Hepatocyte (in vitro differentiated cells): ENCODE results near the gene LY6G6C. TPM values are rescaled to one million over a fixed set of nuclear protein-coding genes. Genes with fewer than 3 reads are reported as not detected.
A peak's percentile ranks its signal among the peaks of the same experiment; 100 is the strongest.

Source experiments
- DNase-seq: peaks from one replicate; pipeline ENCODE4 v3.0.0-alpha.2; 2016; ENCODE audit warnings: low spot score
- H2AFZ ChIP-seq: fragments of 200-600 bp; sonication (generic); 2 replicates; pipeline ENCODE4 v1.6.0; 2016; ENCODE audit warnings: antibody characterized with exemption, mild to moderate bottlenecking
- H3K27ac ChIP-seq: fragments of 200-600 bp; sonication (generic); 2 replicates; pipeline ENCODE4 v1.5.1; 2016; ENCODE audit warnings: mild to moderate bottlenecking
- H3K27me3 ChIP-seq: fragments of 200-600 bp; sonication (generic); 2 replicates; pipeline ENCODE4 v1.6.1; 2016
- H3K36me3 ChIP-seq: fragments of 200-600 bp; sonication (generic); replicated peaks from 2 replicates; pipeline ENCODE4 v1.5.1; 2016; ENCODE audit warnings: low read depth; ENCODE audit not compliant: insufficient read depth
- H3K4me1 ChIP-seq: fragments of 200-600 bp; sonication (generic); 2 replicates; pipeline ENCODE4 v1.5.1; 2016; ENCODE audit warnings: mild to moderate bottlenecking, moderate library complexity; ENCODE audit not compliant: insufficient read depth
- H3K4me2 ChIP-seq: fragments of 200-600 bp; sonication (generic); 2 replicates; pipeline ENCODE4 v1.6.0; 2016
- H3K4me3 ChIP-seq: fragments of 200-600 bp; sonication (generic); 2 replicates; pipeline ENCODE4 v1.5.1; 2016; ENCODE audit warnings: mild to moderate bottlenecking
- H3K79me2 ChIP-seq: fragments of 200-600 bp; sonication (generic); 2 replicates; pipeline ENCODE4 v1.6.0; 2017; ENCODE audit warnings: mild to moderate bottlenecking
- H3K9me2 ChIP-seq: fragments of 200-600 bp; sonication (generic); replicated peaks from 2 replicates; pipeline ENCODE4 v1.6.0; 2017; ENCODE audit warnings: mild to moderate bottlenecking; ENCODE audit not compliant: insufficient read depth
- H3K9me3 ChIP-seq: fragments of 200-600 bp; sonication (generic); 2 replicates; pipeline ENCODE4 v1.5.1; 2016; ENCODE audit warnings: low read depth, mild to moderate bottlenecking
- H4K20me1 ChIP-seq: fragments of 200-600 bp; sonication (generic); 2 replicates; pipeline ENCODE4 v1.6.0; 2016; ENCODE audit warnings: mild to moderate bottlenecking; ENCODE audit not compliant: insufficient read depth, poor library complexity, severe bottlenecking
- CTCF ChIP-seq: fragments of 200-600 bp; sonication (generic); IDR thresholded peaks from 2 replicates; pipeline ENCODE4 v1.5.1; 2016; ENCODE audit warnings: antibody characterized with exemption, mild to moderate bottlenecking; ENCODE audit not compliant: poor library complexity
- EZH2 ChIP-seq: fragments of 200-600 bp; sonication (generic); IDR thresholded peaks from 2 replicates; pipeline ENCODE4 v1.6.1; 2016; ENCODE audit warnings: antibody characterized with exemption, mild to moderate bottlenecking, borderline replicate concordance
- EZH2phosphoT487 ChIP-seq: fragments of 200-600 bp; sonication (generic); IDR thresholded peaks from one replicate; pipeline ENCODE4 v1.6.1; 2018; ENCODE audit warnings: antibody characterized with exemption, mild to moderate bottlenecking, low read depth, moderate library complexity; ENCODE audit not compliant: unreplicated experiment, severe bottlenecking
- WGBS: methylation state at CpG from one replicate; pipeline ENCODE4 v1.1.6; 2016; ENCODE audit warnings: low lambda C conversion rate; ENCODE audit errors: missing lambda C conversion rate; 5-methylcytosine and 5-hydroxymethylcytosine counted together
- polyA plus RNA-seq: library from polyadenylated mRNA; unstranded; fragments of >200 nt; fragmentation: Nextera tagmentation; extraction: Ambion mirVana; gene quantifications from 2 replicates; pipeline ENCODE4 v1.2.1, GENCODE V29; 2016
- total RNA-seq: library from RNA; depleted of rRNA; stranded (reverse); fragments of >200 nt; gene quantifications from 2 replicates; pipeline ENCODE4 v1.2.3, GENCODE V29; 2014

LY6G6C gene
- total and polyA plus RNA-seq, 2 experiments from 2014 or later = 0.30 TPM; not detected in 1

GRCh38 chr6:31762356-31762755 is 40.8 kb upstream of the LY6G6C start, which contains the start of gene SAPCD1:
TSS of gene SAPCD1 (plus strand) at chr6:31762656. CDS start at chr6:31763055, 399 bp downstream.
- 89% methylated on average over 4 of the region's 4 CpGs for WGBS

GRCh38 chr6:31761343-31761742 is 39.8 kb upstream of the LY6G6C start:
- Histone ChIP-seq H3K9me3 (no peaks in the 10 kb centered on the region), H3K9me2 (no peaks in the 10 kb centered on the region), H3K4me2 (no peak overlapping the region), H3K4me3 (no peak overlapping the region), H3K27me3 (no peaks in the 10 kb centered on the region), H3K27ac (no peak overlapping the region), H4K20me1 (no peaks in the 10 kb centered on the region), H2AFZ (no peak overlapping the region), H3K4me1 (peaks cover 8% of the 10 kb centered on the region), H3K36me3 (no peaks in the 10 kb centered on the region), H3K79me2 (no peaks in the 10 kb centered on the region)
- 97% methylated on average over 8 of the region's 8 CpGs for WGBS
- no peak for TF ChIP-seq EZH2
- no peak for TF ChIP-seq CTCF
- no peak for TF ChIP-seq EZH2phosphoT487
- DNase-seq = no peak

More at GRCh38 chr6:31762356-31762755, 40.8 kb upstream of the LY6G6C start, which contains the start of gene SAPCD1:
- H3K4me2 ChIP-seq = no peak within 1 kb of the TSS
- H3K27ac ChIP-seq = no peak within 1 kb of the TSS
- H3K9me2 ChIP-seq = no peaks in the 10 kb centered on the region
- no peak for DNase-seq
- no peaks in the 10 kb centered on the region for H4K20me1 ChIP-seq
- H3K4me3 ChIP-seq = no peak within 1 kb of the TSS
- H3K4me1 ChIP-seq = peaks cover 8% of the 10 kb centered on the region
- H3K79me2 ChIP-seq = no peaks in the 10 kb centered on the region
- no peaks in the 10 kb centered on the region for H3K36me3 ChIP-seq
- H3K27me3 ChIP-seq = no peaks in the 10 kb centered on the region
- H3K9me3 ChIP-seq = no peaks in the 10 kb centered on the region
- no peak for TF ChIP-seq CTCF
- no peak for TF ChIP-seq EZH2phosphoT487
- TF ChIP-seq EZH2 = no peak
- no peak within 1 kb of the TSS for H2AFZ ChIP-seq

- no peaks in the 10 kb centered on the region for H3K9me3 ChIP-seq
- H4K20me1 ChIP-seq = no peaks in the 10 kb centered on the region
- TF ChIP-seq EZH2phosphoT487 (no peak), EZH2 (no peak), CTCF (no peak)
- H3K4me1 ChIP-seq = peaks cover 8% of the 10 kb centered on the region
- peak; percentile 8 for DNase-seq
- H3K27me3 ChIP-seq = no peaks in the 10 kb centered on the region
- H3K27ac ChIP-seq = no peak overlapping the region
- no peaks in the 10 kb centered on the region for H3K36me3 ChIP-seq
- no peaks in the 10 kb centered on the region for H3K9me2 ChIP-seq
- no peak overlapping the region for H3K4me3 ChIP-seq
- H3K4me2 ChIP-seq = no peak overlapping the region
- WGBS = 92% methylated on average over 5 of the region's 5 CpGs
- H3K79me2 ChIP-seq = no peaks in the 10 kb centered on the region
- H2AFZ ChIP-seq = no peak overlapping the region
Measured at GRCh38 chr6:31760790-31761189, 39.2 kb upstream of the LY6G6C start.
